Colon (tissue), 2 donors: ENCODE measurements around the gene TRPC3.

ENCODE experiments used
- FAIRE-seq: peaks from 2 replicates; lab custom pipeline; 2012; peaks lifted over from hg19 to GRCh38; lab: Jason Lieb, UNC
- donor health status: control.
- donor health status: control.

The TRPC3 gene

DNA sequence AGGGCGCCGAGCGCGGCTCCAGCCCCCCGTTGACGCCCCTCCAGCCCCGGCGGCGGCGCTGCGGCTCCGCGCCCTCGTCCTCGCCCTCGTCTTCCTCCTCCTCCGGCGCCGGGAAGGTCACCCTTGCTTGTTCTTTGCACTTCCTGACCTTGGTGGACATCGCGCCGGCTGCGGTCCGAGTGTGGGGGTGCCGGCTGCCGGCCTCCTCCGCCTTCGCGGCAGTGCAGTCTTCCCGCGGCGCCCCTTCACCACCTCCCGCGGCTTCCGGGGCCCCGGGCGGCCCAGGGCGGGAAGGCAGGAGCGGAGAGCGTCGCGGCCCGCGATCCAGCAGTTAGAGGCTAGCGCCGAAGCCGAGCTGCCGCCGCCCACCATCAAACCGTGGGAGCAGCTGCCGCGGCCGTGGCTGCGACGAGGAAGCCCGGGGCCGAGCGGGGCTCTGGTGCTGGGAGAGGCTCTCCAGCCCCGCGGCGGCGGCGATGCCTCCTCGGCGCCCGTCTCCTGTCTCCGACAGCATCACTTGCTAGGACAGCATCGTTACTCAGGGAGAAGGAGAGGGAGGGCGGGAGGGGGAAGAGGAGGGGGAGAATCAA lies at the start of gene TRPC3:
Gene TRPC3 (minus strand): TSS at position 540 of the 590 bp plus-strand sequence. CDS start 380 bp downstream, at position 160.
- FAIRE-seq = no peak

DNA sequence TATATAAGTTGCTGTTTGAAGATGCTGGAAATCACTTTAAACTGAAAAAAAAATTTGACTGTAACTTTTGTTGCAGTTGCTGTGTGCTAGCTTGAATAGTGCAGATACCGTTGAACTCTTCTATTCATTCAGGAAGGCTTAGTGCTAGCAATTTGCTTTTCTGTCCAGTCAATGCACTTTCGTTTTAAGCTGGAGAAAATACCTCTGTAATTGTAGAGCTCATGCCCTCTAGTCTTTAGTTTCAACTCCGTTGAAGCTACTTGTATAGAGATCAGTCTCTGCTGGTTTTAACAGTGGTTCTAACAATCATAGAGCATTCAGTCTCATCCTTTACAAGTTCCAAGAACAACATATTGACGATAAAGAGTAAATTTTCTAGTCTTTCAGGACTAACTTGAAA lies 49.0 kb upstream of the TRPC3 start:
- FAIRE-seq = no peak

DNA sequence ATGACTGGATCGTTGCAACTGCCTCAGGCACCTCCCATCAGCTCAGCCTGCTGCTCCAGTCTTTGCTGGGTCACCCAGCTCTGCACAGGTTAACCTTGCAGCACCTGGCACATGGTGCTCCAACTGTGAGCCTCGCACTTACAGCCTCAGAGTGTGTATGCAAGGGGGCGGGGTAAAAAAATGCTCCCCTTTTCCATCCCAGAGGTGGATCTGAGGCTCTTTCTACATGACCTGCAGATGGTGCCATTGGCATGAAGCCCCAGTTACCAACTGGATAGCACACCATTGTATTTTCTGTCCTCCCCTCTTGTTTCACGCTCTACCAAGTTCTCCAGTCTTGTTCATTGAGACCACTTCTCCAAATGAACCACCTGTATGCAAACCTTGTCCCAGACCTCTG lies 46.2 kb upstream of the TRPC3 start:
- FAIRE-seq = no peak

DNA sequence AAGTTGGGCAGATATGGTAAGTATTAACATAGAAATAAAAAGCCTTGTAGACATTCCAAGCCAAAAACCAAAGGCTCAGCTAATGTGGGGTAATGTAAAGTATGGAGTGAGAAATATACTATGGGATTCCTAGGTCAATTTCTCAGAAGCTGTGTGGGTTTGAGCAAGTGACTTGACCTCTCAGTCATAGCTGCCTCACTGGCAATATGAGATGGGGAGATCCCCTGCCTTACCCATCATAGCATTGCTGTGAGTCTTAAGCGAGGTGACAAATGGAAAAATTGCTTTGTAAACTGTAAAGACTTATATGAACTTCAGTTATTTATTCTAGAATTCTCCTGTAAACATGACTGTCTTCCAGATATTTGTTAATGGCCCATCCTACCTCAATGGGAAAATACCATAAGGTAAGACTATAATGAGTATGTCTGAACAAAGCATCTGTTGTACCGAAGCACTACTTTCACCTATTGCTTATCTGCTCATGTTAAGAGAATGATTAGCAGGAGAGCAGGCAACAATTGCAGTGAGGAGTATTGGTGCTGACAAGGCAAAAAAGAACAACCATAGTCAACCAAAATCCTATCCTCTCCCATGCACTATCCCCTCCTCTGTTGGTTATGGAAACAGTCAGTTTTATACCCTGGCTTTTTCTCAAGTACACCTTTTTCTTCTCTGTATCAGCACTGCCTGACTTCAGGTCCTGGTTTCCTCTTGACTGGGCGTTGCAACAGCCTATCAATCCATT lies 44.1 kb upstream of the TRPC3 start:
- FAIRE-seq = no peak

DNA sequence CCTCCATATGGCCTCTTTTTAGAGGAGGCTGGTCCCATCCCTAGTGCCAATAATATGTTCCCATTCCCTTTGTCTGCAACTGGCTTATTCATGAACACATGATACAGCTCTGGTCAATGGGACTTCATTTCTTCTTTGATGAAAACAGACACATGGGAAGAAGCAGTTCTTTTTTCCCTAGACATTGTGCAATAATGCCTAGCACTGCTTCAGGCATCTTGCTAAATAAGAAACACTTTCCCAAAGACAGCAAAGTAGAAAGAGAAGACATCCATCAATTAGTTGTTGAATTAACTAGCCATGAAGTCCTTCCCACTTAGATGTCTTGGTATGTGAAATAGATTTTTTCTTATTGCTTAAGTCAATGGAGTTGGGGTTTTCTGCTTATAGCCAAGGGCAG lies 40.1 kb upstream of the TRPC3 start:
- FAIRE-seq = no peak

DNA sequence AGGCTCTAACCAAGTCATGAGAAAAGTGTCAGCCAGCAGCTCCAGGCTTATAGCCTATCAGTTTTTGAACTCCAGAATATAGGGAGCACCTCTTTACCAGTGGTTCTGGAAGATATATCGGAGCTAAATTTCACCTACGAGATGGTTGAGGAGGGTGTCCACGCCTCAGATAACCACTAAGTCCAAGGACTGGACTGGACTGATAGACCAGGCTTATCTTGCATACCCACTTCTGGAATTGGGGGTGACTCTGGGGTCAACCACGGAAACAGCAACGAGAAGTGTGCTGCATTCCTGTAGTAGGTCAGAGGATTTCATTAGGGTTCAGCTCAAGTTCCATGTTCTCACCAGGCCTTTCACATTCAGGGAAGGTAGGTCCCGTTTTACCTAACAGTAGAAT lies 38.6 kb upstream of the TRPC3 start:
- FAIRE-seq = no peak

DNA sequence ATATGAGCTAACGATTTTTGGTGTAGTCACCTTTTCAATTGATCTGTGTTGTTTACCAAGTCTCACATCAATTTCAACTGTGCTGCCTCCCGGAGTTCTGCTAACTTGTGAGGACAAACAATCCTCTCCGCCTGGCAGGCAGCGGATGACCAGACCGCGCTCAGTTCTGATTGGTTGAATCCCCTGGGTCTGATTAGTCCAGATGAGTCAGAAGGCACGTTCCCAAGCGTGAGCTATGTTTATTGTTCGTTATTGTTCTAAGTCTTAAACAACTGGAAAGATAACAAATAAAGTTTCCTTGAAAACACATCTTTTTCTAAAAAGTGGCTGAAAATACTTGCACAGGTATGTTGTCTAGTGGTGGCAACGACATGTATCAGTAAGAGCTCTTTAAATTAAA lies 37.9 kb upstream of the TRPC3 start:
- no peak for FAIRE-seq

DNA sequence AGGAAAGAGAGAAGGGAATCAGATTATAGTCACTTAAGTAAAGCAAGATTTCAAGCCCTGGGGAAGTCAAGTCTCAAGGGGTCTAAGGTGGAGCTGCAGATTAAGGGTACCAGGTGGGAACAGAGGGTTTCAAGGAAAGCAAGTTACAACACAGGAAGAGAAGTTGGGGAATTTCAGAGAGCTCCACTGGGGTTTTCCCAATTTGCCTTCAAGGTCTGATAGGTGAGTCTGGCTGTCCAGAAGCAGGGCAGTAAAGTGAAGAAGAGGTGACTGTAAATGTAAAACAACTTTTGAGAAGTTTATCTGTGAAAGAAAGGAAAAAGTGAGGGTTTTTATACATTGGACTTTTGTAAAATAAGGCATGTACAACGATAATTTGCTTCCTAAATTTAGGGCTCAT lies 37.1 kb upstream of the TRPC3 start:
- no peak for FAIRE-seq

DNA sequence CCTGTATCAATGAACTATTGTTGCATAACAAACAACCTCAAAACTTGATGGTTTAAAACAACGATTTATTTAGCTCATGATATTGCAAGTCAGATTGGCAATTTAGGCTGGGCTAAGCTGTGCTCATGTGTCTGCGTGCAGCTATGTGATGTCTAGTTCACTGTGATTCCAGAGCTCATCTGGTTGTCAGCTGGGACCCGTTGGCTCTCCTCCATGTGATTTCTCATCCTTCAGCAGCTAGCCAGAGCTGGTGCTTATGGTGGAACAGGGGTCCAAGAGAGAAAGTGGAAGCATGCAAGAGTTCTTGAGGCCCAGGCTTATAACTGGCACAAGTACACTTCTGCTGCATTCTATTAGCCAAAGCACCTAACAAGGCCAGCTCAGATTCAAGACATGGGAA lies 28.8 kb upstream of the TRPC3 start:
- no peak for FAIRE-seq

DNA sequence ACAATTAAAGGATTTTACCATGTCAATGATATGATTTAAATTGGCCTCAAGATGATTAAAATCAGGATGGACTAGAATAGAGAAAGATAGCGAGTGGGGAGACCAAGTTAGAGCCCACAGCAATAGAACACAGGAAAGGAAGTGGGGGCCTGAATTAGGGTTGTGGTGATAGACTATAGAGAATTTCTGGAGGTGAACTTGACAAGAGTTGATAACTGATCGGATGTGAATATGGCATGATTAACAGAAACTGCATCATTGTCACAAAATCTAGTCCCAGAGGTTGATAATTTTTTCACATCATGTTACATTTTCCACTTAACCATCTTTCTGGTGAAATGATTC lies 26.3 kb upstream of the TRPC3 start:
- FAIRE-seq = no peak

DNA sequence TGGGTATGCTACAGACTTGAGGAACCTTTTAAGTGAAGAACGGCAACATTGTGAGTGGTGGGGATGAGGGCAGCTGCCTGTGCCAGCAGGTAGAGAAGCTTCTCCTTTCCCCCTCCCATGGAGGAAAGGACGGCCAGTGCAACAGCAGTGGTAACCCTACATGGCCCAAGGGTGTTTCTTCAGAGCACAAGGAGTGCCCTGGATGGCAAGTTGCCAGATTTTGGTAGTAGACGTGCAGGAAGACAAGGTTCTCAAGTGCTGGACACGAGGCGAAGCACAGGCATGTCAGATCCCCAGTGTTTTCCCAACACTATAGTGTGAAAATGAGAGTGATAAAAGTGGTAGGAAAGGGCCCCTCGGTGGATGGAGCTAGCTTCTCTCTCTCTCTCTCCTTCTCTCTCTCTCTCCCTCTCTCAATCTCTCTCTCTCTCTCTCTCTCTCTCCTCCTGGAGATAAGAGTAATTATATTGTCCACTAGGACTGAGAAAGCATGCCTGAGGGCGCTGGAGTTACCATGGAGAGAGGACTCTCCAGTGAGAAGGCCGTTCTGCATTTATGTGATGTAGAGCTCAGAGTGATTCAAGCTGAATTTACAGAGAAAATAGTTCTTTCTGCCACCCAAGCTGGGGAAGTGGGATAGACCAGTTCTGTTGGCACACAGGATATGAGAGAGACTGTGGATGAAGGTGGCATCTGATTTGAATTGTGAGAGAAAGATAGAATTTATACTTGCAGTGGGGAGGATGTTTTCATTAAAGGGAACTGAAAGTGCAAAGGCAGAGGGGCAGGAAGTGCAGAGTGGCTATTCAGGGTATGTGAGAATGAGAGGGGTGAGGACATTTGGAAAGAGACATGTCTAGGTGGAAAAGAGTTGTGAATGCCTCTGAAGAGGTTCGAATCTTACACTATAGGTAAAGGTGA lies 25.7 kb upstream of the TRPC3 start:
- FAIRE-seq = no peak

DNA sequence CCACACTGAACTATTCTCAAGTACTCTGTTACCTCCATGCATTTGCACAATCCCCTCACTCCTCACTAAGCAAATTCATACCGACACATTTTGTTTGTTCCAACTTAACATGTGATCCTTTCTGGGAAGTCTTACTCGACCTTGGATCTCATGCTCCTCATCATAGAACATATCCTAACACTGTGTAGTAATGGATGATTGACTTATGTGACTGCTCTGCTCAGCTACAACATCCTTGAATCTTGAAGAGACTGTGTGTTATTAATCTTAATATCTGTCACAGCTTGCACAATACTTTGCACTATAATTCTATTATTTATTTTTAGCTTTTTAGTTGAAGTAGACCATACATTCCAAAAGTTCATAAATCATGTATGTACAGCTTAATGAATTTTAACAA lies 23.9 kb upstream of the TRPC3 start:
- FAIRE-seq = no peak

DNA sequence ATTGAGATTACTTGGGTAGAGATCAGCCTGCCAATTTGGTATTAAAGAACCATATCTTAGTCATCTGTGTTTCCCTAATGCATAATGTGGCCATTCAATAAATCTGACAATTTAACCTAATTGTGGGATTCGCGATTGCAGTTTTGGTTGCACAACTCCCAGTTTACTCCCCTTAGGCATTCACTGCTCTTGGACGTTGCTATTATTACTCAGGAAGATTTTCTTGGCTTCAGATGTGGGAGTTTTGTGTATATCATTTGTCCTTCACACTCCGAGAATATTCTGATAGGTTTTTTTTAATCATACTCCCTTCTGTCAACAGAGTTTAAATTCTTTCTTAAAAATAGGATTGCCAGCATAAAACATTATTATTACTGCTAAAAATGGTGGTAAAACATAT lies 22.0 kb upstream of the TRPC3 start:
- no peak for FAIRE-seq

DNA sequence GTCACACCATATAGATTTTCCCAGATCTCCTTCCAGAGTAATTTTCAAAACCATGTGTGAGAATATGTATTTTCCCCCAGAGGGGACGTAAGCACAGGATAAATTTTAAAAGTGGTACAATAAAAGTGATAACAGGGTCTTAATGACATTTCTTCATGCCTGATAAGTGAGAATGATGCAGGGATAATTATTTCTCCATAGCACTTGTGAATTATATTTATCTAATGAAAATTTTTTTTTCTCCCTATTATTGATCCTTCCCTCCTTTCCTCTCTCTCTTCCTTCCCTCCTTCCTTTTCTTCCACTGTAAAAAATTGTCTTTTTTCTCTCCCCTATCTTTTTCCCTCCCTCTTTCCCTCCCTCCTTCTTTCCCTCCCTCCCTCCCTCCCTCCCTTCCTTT lies 17.0 kb upstream of the TRPC3 start:
- FAIRE-seq = no peak

DNA sequence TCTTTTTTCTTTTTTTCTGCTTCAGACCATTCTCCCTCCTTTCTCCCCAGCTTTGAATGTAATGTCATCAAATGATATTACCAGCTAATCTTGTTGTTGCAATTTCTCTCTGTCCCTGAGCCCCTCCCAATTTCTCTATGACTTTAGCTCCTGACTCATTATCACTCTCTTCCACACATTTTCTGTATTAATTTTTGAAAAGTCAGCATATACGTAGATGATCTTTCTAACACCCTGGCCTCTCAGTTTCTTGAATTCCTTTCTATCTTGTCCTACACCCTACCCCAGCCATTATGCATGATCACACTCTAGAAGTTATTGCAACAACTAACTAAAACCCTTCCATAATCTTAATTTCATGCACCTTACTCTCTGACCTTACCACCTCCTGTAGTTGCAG lies 13.1 kb upstream of the TRPC3 start:
- FAIRE-seq = no peak

DNA sequence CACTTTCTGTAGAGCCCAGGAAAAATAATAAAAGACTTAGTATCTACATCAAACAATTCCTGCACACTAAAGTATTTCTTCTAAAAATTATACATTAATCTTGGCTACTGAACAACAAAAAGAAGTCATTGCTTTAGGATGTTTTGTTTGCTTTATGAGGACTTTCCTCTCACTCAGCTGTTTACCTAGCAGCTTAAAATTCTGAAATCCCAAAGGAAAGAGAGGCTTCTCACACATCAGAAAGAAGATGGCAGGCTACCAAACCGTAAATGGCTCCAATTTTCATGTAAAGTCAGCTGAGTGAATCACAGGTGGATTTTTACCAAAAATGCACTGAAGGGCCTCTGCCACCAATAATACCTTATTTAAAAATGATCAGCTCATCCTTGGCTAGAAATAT lies 9.0 kb upstream of the TRPC3 start:
- no peak for FAIRE-seq

DNA sequence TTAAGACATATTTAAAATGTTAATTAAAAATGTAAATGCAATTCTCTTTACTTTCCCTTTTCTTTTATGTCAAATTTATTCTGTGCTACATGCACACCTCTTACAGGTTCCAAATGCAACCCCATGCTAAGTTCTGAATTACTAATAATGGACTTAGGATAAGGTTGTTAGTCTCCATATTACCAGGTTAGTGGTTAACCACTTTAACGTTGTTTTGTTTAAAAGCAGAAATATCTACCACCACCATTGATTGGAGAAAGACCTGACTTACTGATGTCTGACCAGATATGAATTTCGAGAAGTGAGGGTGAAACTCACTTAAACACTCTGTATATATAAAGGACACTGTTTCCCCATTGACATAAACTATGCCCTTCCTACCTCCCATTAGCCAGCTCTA lies 6.9 kb upstream of the TRPC3 start:
- FAIRE-seq = no peak

DNA sequence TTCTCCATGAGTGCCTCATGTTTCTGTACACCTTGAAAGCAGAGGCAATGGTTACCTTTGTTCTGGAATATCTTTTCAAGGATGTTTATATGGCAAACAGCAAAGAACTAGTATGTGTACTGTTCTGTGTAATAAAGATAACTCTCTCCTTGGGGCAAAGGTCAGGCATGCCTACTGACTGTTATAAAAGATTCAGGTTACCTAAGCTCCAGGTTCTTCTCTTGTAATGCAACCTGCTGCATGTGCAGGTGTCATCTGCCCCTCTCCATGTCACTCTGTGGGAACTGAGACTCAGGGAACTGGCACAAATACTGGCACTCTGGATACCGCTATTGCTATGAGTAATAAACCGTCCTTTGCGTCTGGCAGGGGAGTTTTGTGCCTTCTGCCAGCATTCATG lies 5.4 kb upstream of the TRPC3 start:
- FAIRE-seq = no peak

DNA sequence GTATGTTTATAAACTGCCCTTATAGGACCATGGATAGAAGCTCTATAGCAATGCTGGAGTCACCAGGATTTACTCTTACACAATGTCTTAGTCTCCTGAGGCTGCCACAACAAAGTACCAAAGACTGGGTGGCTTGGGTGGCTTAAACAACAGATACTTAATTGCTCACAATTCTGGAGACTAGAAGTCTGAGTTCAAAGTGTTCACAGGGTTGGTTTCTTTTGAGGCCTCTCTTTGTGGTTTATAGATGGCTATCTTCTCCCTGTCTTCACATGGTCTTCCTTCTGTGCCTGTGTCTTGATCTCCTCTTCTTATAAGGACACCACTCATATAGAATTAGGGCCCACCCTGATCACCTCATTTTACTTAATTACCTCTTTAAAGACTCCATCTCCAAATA lies 2.0 kb upstream of the TRPC3 start:
- no peak for FAIRE-seq

DNA sequence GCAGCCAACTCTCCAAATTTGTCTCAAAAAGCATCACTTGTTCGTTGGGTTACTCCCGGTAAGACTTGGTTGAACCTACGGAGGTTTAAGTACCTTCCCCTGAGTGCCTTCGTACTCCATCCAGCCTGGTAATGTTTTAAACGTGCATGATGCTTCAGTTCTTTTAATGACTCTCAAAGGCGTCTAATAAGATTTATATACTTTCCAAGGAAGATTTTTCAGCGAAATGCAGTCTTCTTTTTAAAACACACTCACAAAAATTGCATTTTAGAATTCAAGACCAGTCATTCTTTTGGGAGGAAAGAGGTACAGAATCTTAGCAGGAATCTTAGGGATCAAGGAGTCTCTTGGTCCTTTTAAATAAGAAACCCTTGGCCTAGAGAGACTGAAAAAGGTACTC lies 430 bp upstream of the TRPC3 start:
- no peak for FAIRE-seq

DNA sequence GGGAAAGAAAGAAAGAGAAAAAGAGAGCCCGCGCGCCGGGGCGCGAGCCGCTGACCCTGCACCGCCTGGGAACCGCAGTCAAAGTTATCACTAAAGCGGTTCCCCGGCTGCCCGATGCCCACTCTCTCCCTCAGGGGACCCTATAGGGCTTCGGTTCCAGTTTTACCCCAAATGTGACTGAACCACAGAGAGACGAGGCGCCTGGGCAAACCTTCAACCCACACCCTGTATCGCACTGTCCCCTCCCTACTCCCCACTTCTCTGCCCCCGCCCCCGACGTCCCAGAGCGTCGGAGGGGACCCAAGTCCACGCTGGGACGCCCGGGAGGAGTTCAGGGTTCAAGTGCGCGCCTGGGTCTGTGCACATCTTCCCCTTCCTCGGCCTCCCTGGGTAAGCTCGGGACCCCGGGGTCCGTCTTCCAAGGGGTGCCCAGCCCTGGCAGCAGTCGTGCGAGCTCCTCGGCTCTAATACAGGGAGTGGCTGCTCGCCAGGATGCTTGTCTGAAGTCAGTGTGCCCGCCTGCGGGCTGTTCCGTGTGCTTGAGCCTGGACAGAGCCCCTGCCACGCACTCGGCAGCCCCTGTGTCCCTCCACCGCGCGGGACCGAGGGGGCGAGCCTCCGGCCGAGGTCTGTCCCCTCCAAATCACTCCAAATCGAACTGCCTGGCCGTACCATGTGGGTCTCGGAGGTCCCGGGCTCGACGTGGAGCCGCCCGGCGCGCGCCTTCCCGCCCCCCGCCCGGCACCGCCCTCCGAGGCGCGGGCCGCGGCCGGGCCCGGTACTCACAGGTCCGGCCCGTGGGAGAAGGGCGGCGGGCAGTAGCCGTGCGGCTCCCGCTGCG lies 960 bp downstream of the TRPC3 start:
- no peak for FAIRE-seq

DNA sequence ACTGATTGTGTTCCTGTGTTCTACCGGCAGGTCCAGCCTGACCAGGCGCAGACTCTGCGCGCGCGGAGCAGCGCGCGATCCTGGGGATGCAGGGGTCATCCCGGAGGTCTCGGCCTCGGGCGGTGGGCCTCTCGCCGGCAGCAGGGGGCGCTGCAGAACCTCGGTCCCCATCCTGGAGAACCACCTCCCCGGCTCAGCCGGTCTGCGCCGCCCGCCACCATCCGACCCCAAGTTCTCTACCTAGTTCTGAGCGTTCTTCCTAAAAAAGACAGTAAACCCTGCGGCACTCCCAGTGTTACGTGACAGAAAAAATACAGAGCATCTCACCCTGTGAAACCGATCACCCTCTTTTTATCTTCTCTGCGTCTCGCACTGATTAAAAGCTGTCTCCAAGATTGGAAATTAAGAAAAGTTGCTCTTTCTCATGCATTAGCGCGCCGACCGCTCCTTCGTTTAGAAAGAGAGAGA lies 1.6 kb downstream of the TRPC3 start:
- no peak for FAIRE-seq
